Stimulated activated naive CD8-positive, alpha-beta T cell treated with anti-CD3 and anti-CD28 coated beads, Interleukin-15, amount 100 ng/mL, for 72 hours (primary cell): Measurements from ENCODE around the gene ROR1.
"Not testable (repeated sequence)": the region's sequence is repeated elsewhere in the genome, so short reads cannot be mapped to it uniquely, and the experiment has no call there.

Experiments used
- ATAC-seq: fragments of 150-1000 bp; cut with Tn5 transposase; 2 replicates; pipeline ENCODE4 v1.10.0; 2021; ENCODE audit warnings: mild to moderate bottlenecking, moderate library complexity
- DNase-seq, 2 donors: peaks; one replicate each; pipeline ENCODE4 v3.0.0; 2021 to 2022
- H3K27ac Mint-ChIP-seq, 2 donors: one replicate each; pipeline ENCODE4 v1.8.0; 2022; ENCODE audit warnings: mild to moderate bottlenecking in 2 of 2, mixed read lengths in 2 of 2, moderate library complexity in 2 of 2
- H3K27me3 Mint-ChIP-seq: one replicate; pipeline ENCODE4 v1.8.0; 2022; ENCODE audit warnings: mixed read lengths
- H3K4me1 Mint-ChIP-seq: one replicate; pipeline ENCODE4 v1.8.0; 2022; ENCODE audit warnings: mild to moderate bottlenecking, mixed read lengths
- H3K4me3 Mint-ChIP-seq, 2 donors: one replicate each; pipeline ENCODE4 v1.8.0; 2022; ENCODE audit warnings: mild to moderate bottlenecking in 2 of 2, mixed read lengths in 2 of 2, moderate library complexity in 1 of 2
- H3K9me3 Mint-ChIP-seq, 2 donors: one replicate each; pipeline ENCODE4 v1.8.0; 2022; ENCODE audit warnings: mixed read lengths in 2 of 2

ROR1 gene

DNA sequence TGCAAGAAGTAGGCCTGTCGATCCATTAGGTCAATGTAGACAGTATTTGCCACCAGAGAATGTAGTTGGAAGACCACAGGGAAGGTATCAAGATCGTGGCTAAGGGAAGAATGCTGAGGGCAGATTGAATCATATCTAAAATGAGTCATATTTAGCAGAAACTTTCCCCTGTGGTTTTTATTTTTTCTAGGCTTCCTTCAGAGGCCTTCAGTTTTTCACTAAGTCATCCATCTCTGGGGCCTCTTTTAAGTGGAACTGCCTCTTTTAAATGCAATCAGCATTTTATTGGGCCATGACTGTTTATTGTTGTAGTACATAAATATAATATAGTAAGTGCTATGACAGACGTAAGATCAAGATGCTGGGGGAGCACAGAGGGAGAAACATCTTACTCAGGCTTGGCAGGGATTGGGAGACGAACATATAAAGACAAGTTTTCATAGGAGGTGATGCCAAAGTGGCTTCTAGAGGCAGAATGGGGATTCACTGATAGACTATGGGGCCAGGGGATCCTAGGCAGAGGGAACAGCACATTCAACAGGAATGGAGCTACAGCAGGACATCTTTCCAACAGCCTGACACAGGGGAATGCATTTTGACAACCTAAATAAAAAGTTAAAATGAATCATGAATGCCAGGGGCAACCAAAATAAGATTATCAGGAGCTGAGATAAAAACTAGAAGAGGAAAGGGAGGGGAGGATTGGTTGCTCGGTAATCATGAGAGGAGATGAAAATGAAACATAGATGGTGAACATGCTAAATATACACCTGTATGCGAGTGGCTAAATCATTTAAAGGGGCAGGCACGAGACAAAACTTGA, 449.7 kb downstream of the ROR1 start:
- Mint-ChIP-seq H3K9me3 (no peaks in the 10 kb centered on the region), H3K27ac (peak overlapping the region; percentile 75 to 86), H3K27me3 (peaks cover 28% of the 10 kb centered on the region), H3K4me1 (peaks cover 12% of the 10 kb centered on the region), H3K4me3 (peak overlapping the region; percentile 30 to 38)
- DNase-seq (no peak), ATAC-seq (peak; percentile 91)

- not testable (repeated sequence) for DNase-seq, H3K9me3 Mint-ChIP-seq, H3K4me3 Mint-ChIP-seq, H3K27ac Mint-ChIP-seq, ATAC-seq
- Mint-ChIP-seq H3K4me1 (peaks cover 12% of the 10 kb centered on the region), H3K27me3 (peaks cover 21% of the 10 kb centered on the region)
These were observed 450.4 kb downstream of the ROR1 start for GRCh38 chr1:64224236-64224635.

- ATAC-seq (no peak), DNase-seq (no peak)
- Mint-ChIP-seq H3K27me3 (peaks cover 15% of the 10 kb centered on the region), H3K27ac (peak overlapping the region in 1 of 2 donors; percentile 17), H3K4me1 (peaks cover 8% of the 10 kb centered on the region), H3K9me3 (no peaks in the 10 kb centered on the region), H3K4me3 (no peak overlapping the region)
These were observed 454.5 kb downstream of the ROR1 start for GRCh38 chr1:64228167-64228957.

DNA sequence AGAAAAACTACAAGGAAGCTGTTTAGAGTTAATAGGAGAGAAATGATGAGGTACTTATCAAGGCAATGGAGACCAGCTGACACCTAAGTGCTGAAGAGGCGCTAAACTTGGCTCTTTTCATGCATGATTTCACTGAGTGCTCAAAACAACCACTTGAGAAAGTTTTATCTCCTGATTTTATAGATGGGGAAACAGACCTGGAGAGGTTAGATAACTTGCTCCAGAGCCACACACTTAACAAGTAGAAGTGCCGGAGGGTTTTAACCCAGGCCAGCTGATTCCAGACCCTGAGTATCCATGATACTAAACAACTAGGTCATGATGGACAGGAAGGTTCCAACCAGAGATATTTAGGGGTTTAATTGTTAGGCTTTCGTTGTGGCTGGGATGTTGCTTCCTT, 455.5 kb downstream of the ROR1 start:
- peaks cover 24% of the 10 kb centered on the region for H3K27me3 Mint-ChIP-seq
- no peak overlapping the region for H3K4me3 Mint-ChIP-seq
- DNase-seq (no peak), ATAC-seq (no peak)
- no peaks in the 10 kb centered on the region for H3K9me3 Mint-ChIP-seq
- H3K27ac Mint-ChIP-seq = no peak overlapping the region
- H3K4me1 Mint-ChIP-seq = no peaks in the 10 kb centered on the region
